OCI-LY7 (cell line): ENCODE results near the gene GPSM1.

ENCODE experiments used
- CTCF ChIP-seq: fragments of 200-600 bp; sonication (generic); conservative IDR thresholded peaks from 2 replicates; pipeline ENCODE4 v1.5.1; 2014; ENCODE audit warnings: mild to moderate bottlenecking, antibody characterized with exemption, low read length, moderate library complexity, mixed read lengths
- EZH2phosphoT487 ChIP-seq: fragments of 200-600 bp; sonication (generic); IDR thresholded peaks from 2 replicates; pipeline ENCODE4 v1.6.1; 2018; ENCODE audit warnings: low read depth, borderline replicate concordance, mild to moderate bottlenecking, mixed run types, antibody characterized with exemption, low read length, moderate library complexity, mixed read lengths

GRCh38 chr9:136347472-136348256 is 20.3 kb downstream of the GPSM1 start:
- TF ChIP-seq CTCF: no peak
- TF ChIP-seq EZH2phosphoT487: no peak
